Karpas-422 (cell line): Measurements from ENCODE around the gene TWSG1. TPM values are rescaled to one million over a fixed set of nuclear protein-coding genes. Genes with fewer than 3 reads are reported as not detected.

ENCODE experiments used
- DNase-seq: peaks from one replicate; pipeline ENCODE4 v3.0.0-alpha.2; 2015
- H2AFZ ChIP-seq: fragments of 200-600 bp; sonication (generic); 2 replicates; pipeline ENCODE4 v1.6.1; 2014; ENCODE audit warnings: antibody characterized with exemption, low read length, mixed read lengths
- H3K27ac ChIP-seq: fragments of 200-600 bp; sonication (generic); 2 replicates; pipeline ENCODE4 v1.5.1; 2014; ENCODE audit warnings: mild to moderate bottlenecking, low read length, moderate library complexity
- H3K27me3 ChIP-seq: fragments of 200-600 bp; sonication (generic); 2 replicates; pipeline ENCODE4 v1.6.1; 2014; ENCODE audit warnings: low read length, mixed read lengths
- H3K36me3 ChIP-seq: fragments of 200-600 bp; sonication (generic); 2 replicates; pipeline ENCODE4 v1.6.1; 2014; ENCODE audit warnings: low read length, mixed read lengths; ENCODE audit not compliant: insufficient read depth
- H3K4me1 ChIP-seq: fragments of 200-600 bp; sonication (generic); 2 replicates; pipeline ENCODE4 v1.6.1; 2014; ENCODE audit warnings: mild to moderate bottlenecking, low read length, mixed read lengths
- H3K4me2 ChIP-seq: fragments of 200-600 bp; sonication (generic); 2 replicates; pipeline ENCODE4 v1.6.1; 2014; ENCODE audit warnings: low read length, low read depth, mild to moderate bottlenecking; ENCODE audit not compliant: poor library complexity, severe bottlenecking
- H3K4me3 ChIP-seq: fragments of 200-600 bp; sonication (generic); 2 replicates; pipeline ENCODE4 v1.5.1; 2014; ENCODE audit warnings: mild to moderate bottlenecking, antibody characterized with exemption, low read length, mixed read lengths
- H3K79me2 ChIP-seq: fragments of 200-600 bp; sonication (generic); 2 replicates; pipeline ENCODE4 v1.6.1; 2014; ENCODE audit warnings: mild to moderate bottlenecking, low read length, mixed read lengths
- H3K9ac ChIP-seq: fragments of 200-600 bp; sonication (generic); 2 replicates; pipeline ENCODE4 v1.6.0; 2014; ENCODE audit warnings: low read length
- H3K9me2 ChIP-seq: fragments of 200-600 bp; sonication (generic), shearing (Covaris generic); replicated peaks from 2 replicates; pipeline ENCODE4 v1.6.0; 2014; ENCODE audit warnings: mild to moderate bottlenecking, low read length, moderate library complexity; ENCODE audit not compliant: insufficient read depth
- H3K9me3 ChIP-seq: fragments of 300-700, 200-600 bp; sonication (generic); 2 replicates; pipeline ENCODE4 v1.6.1; 2014; ENCODE audit warnings: low read length, mixed read lengths
- H4K20me1 ChIP-seq: fragments of 200-600 bp; sonication (generic); 2 replicates; pipeline ENCODE4 v1.6.1; 2014; ENCODE audit warnings: mild to moderate bottlenecking, antibody characterized with exemption, low read length, low read depth; ENCODE audit not compliant: insufficient read depth
- total RNA-seq: library from RNA; depleted of rRNA; stranded (reverse); fragments of >200 nt; shearing (Covaris generic); gene quantifications from 2 replicates; pipeline ENCODE4 v1.2.3, GENCODE V29; 2014; ENCODE audit warnings: low replicate concordance

TWSG1 gene
- total RNA-seq, 1 experiment from 2014 or later = 16.0 TPM

DNA sequence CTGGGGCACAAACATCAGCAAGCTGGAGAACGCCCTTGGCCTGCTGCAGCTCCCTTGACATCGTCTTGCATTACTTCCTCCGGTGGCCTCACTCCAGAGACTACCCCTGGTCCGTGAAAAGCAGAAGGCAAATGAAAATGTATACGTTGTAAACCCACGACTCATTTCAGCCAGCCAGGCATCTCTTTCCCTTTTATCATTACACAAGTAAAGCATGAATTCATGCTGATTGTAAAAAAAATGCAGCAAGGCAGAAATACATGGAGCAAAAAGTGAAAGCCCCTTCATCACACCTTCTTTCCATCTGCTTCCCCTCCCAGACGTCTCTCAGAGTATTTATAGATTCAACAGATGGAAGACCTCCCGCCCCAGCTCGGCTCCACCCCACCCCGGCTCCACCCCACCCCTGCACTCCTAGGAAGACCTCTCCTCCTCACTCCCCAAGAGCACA is 99.1 kb downstream of the TWSG1 start:
- H2AFZ ChIP-seq = no peak overlapping the region

DNA sequence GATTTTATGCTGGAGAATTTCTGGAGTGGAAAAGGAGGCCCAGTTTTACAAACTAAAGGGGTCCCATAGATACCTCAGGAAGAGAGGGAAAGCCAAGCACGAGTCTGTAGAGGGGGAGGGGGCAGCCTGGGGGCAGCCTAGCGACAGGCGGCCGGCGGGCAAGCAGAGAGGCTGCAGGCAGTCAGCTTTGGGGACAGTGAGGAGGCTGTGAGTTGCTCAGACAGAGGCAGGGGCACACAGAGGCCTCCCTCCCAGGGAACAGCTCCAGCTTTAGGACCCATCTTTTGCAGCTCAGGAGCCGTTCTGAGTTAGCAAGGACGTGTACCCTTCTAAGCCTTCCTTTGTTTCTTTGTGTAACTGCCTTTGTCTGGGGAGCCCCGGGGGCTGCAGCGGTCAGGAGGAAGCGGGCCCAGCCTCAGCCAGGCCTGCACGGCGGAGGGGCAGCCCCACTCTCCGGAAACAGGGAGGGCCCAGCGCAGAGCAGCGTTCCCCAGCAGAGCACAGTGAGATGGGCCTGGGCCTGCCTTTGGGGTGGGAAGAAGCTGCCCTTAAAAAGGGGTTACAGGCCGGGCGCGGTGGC is 99.6 kb downstream of the TWSG1 start:
- H3K27me3 ChIP-seq = no peaks in the 10 kb centered on the region
- DNase-seq = no peak
- no peak overlapping the region for H3K9ac ChIP-seq
- H2AFZ ChIP-seq = no peak overlapping the region
- H3K36me3 ChIP-seq = no peaks in the 10 kb centered on the region
- no peak overlapping the region for H3K4me2 ChIP-seq
- H3K9me3 ChIP-seq = no peaks in the 10 kb centered on the region
- H3K9me2 ChIP-seq = no peaks in the 10 kb centered on the region
- no peaks in the 10 kb centered on the region for H3K4me1 ChIP-seq
- no peaks in the 10 kb centered on the region for H3K79me2 ChIP-seq
- no peaks in the 10 kb centered on the region for H4K20me1 ChIP-seq
- H3K4me3 ChIP-seq = no peak overlapping the region
- H3K27ac ChIP-seq = no peak overlapping the region

More for the DNA sequence above, 99.1 kb downstream of the TWSG1 start:
- Histone ChIP-seq H3K27ac (no peak overlapping the region), H3K27me3 (no peaks in the 10 kb centered on the region), H3K4me3 (no peak overlapping the region), H3K4me1 (no peaks in the 10 kb centered on the region), H3K9me2 (no peaks in the 10 kb centered on the region), H3K79me2 (no peaks in the 10 kb centered on the region), H4K20me1 (no peaks in the 10 kb centered on the region), H3K4me2 (no peak overlapping the region), H3K36me3 (no peaks in the 10 kb centered on the region), H3K9ac (no peak overlapping the region), H3K9me3 (no peaks in the 10 kb centered on the region)
- DNase-seq = no peak

- DNase-seq = no peak
- H4K20me1 ChIP-seq = no peaks in the 10 kb centered on the region
- 0 out of 2 replicates have a peak, but pooled peaks cover under 1% of the 10 kb centered on the region for H3K4me1 ChIP-seq
- H3K9ac ChIP-seq = no peak overlapping the region
- no peaks in the 10 kb centered on the region for H3K79me2 ChIP-seq
- no peaks in the 10 kb centered on the region for H3K36me3 ChIP-seq
- no peaks in the 10 kb centered on the region for H3K9me3 ChIP-seq
- no peaks in the 10 kb centered on the region for H3K9me2 ChIP-seq
- no peak overlapping the region for H2AFZ ChIP-seq
- H3K27ac ChIP-seq = no peak overlapping the region
- no peaks in the 10 kb centered on the region for H3K27me3 ChIP-seq
- H3K4me3 ChIP-seq = no peak overlapping the region
- no peak overlapping the region for H3K4me2 ChIP-seq
Measured at GRCh38 chr18:9435041-9435440, 100.5 kb downstream of the TWSG1 start.

DNA sequence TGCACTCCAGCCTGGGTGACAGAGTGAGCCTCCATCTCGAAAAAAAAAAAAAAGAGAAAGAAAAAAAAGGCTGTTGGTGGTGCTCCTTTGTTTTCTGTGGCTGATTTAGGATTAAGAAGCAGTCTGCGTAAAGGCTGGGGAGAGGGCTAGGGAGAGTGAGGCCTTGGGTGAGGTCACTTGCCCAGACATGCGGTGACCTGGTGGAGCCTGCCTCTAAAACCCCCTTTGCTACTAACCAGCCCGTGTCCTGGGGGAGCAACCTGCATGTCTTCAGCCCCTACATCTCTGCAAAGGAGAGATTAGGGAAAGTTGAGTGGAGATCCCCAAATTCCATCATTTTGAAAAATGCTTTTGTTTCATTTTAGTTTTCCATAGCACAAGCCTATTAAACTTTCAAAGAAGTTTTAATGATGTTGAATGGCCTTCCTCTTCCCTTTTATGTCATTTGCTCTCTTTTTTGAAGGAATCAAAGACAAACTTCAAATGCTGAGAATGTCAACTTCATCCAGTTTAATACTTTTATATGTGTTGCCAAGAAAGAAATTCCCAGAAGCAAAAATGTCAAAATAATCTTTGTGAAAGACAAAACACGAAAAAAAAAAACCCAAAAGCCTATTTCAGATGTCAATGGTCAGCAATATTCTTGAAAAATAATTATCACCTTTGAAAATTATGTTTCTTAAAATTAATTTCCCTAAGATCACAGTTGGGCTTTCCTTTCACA is 101.8 kb downstream of the TWSG1 start:
- H3K9me3 ChIP-seq = no peaks in the 10 kb centered on the region
- no peak overlapping the region for H3K4me2 ChIP-seq
- no peak overlapping the region for H3K9ac ChIP-seq
- H3K79me2 ChIP-seq = no peaks in the 10 kb centered on the region
- no peaks in the 10 kb centered on the region for H4K20me1 ChIP-seq
- no peaks in the 10 kb centered on the region for H3K9me2 ChIP-seq
- no peak for DNase-seq
- H3K4me1 ChIP-seq = peaks cover 14% of the 10 kb centered on the region
- H2AFZ ChIP-seq = no peak overlapping the region
- no peaks in the 10 kb centered on the region for H3K27me3 ChIP-seq
- H3K27ac ChIP-seq = no peak overlapping the region
- no peaks in the 10 kb centered on the region for H3K36me3 ChIP-seq
- H3K4me3 ChIP-seq = no peak overlapping the region

DNA sequence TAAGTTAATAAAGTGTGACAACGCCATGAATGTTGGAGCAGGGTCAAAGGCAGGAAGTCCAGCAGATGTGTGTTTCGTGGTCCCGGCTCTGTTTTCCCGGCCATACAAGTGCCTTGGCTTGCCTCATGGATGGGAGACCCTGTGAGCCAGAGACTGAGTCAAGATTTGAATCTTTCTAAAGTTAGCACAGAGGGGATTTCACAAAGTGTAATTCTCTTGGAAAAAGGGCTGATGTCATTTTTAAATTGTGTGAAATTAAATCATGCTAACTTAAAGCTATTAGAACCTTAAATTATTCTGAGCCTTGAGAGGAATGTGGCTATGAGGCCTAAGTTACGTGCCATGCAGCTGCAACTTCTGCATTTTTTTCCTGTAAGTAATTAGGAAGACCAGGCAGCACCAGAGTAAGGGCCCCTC is 102.5 kb downstream of the TWSG1 start:
- Histone ChIP-seq H3K4me1 (peaks cover 19% of the 10 kb centered on the region), H3K27ac (no peak overlapping the region), H3K9me2 (no peaks in the 10 kb centered on the region), H3K9me3 (no peaks in the 10 kb centered on the region), H3K4me3 (no peak overlapping the region), H4K20me1 (no peaks in the 10 kb centered on the region), H3K4me2 (no peak overlapping the region), H3K36me3 (no peaks in the 10 kb centered on the region), H3K9ac (no peak overlapping the region), H2AFZ (no peak overlapping the region), H3K79me2 (no peaks in the 10 kb centered on the region), H3K27me3 (no peaks in the 10 kb centered on the region)
- DNase-seq = no peak

GRCh38 chr18:9437672-9438071 is 103.1 kb downstream of the TWSG1 start:
- no peaks in the 10 kb centered on the region for H3K9me3 ChIP-seq
- H3K27ac ChIP-seq = no peak overlapping the region
- no peak for DNase-seq
- H3K4me1 ChIP-seq = peaks cover 19% of the 10 kb centered on the region
- no peaks in the 10 kb centered on the region for H4K20me1 ChIP-seq
- H2AFZ ChIP-seq = no peak overlapping the region
- no peak overlapping the region for H3K4me3 ChIP-seq
- H3K4me2 ChIP-seq = no peak overlapping the region
- no peaks in the 10 kb centered on the region for H3K9me2 ChIP-seq
- no peak overlapping the region for H3K9ac ChIP-seq
- H3K27me3 ChIP-seq = no peaks in the 10 kb centered on the region
- no peaks in the 10 kb centered on the region for H3K79me2 ChIP-seq
- H3K36me3 ChIP-seq = no peaks in the 10 kb centered on the region

DNA sequence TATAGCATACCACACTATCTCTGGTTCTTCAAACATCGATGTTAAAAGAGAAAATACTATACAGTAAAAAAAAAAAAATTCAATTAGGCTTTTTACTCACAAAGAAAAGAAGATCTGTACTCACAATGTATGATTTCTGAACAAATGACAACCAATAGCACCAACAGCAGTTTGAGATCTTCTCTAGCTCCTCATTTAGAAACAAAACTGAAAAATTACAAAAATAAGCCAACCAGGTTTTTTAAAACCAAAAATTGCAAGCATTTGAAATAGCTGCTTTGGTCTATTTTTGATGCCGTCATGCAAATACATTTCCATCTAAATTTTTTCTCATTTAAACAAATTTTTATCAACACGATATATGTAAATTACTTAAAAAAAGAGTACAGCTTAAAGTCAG is 106.5 kb downstream of the TWSG1 start:
- no peaks in the 10 kb centered on the region for H3K9me2 ChIP-seq
- H3K27me3 ChIP-seq = no peaks in the 10 kb centered on the region
- H3K27ac ChIP-seq = no peak overlapping the region
- no peaks in the 10 kb centered on the region for H3K9me3 ChIP-seq
- no peaks in the 10 kb centered on the region for H3K36me3 ChIP-seq
- peaks cover 19% of the 10 kb centered on the region for H3K4me1 ChIP-seq
- DNase-seq = peak; percentile 45
- no peaks in the 10 kb centered on the region for H4K20me1 ChIP-seq
- H3K79me2 ChIP-seq = no peaks in the 10 kb centered on the region
- 0 out of 2 replicates have a peak overlapping the region, but pooled peaks have one; percentile 9 for H2AFZ ChIP-seq
- no peak overlapping the region for H3K9ac ChIP-seq
- peak overlapping the region; percentile 25 for H3K4me3 ChIP-seq
- peak overlapping the region; percentile 52 for H3K4me2 ChIP-seq

DNA sequence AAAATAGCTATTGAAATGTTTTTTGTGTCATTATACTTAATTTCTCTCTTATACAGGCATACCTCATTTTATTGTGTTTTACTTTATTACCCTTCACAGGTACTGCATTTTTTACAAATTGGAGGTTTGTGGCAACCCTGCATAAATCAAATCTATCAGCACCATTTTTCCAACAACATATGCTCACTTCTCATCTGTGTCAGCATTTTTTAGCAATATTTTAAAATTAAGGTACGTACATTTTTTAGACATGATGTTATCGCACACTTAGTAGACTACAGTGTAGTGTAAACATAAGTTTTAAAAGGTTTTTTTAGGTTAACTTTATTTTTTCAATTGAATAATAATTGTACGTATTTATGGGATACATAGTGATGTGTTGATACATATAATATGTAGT is 110.0 kb downstream of the TWSG1 start:
- Histone ChIP-seq H3K4me1 (peaks cover 19% of the 10 kb centered on the region), H3K4me2 (no peak overlapping the region), H2AFZ (no peak overlapping the region), H3K9me3 (peaks cover 7% of the 10 kb centered on the region; the same call in 1 of the 2 replicates), H3K27ac (no peak overlapping the region), H3K36me3 (no peaks in the 10 kb centered on the region), H3K4me3 (no peak overlapping the region), H3K9ac (no peak overlapping the region), H3K27me3 (no peaks in the 10 kb centered on the region), H3K9me2 (no peaks in the 10 kb centered on the region), H4K20me1 (no peaks in the 10 kb centered on the region), H3K79me2 (no peaks in the 10 kb centered on the region)
- no peak for DNase-seq
